ENCODE data around the gene ASXL2.

The ASXL2 gene

GRCh38 chr2:25894135-25894830, 16.0 kb upstream of the ASXL2 start:
- ATAC-seq, result peak; percentile 56; the same call in 2 of the 3 replicates

GRCh38 chr2:25891672-25892071, 13.4 kb upstream of the ASXL2 start:
- no peak for TF ChIP-seq ISL1 (CRISPR knock-in tag; IDR thresholded peaks at IDR 0.05)
- TF ChIP-seq PPARA (CRISPR knock-in tag; IDR thresholded peaks at IDR 0.05; ENCODE audit: borderline replicate concordance), result no peak
- no peak for ATAC-seq

More at GRCh38 chr2:25894135-25894830, 16.0 kb upstream of the ASXL2 start:
- TF ChIP-seq ARNTL (CRISPR knock-in tag; IDR thresholded peaks at IDR 0.05; ENCODE audit: borderline replicate concordance, low read depth), result no peak
- TF ChIP-seq OSR1 (CRISPR knock-in tag; IDR thresholded peaks at IDR 0.05), result no peak
- TF ChIP-seq ISL1 (CRISPR knock-in tag; IDR thresholded peaks at IDR 0.05), result no peak
- no peak for TF ChIP-seq ESRRG (CRISPR knock-in tag; IDR thresholded peaks at IDR 0.05)
- no peak for TF ChIP-seq PATZ1 (CRISPR knock-in tag; IDR thresholded peaks at IDR 0.05; ENCODE audit: borderline replicate concordance)
- no peak for TF ChIP-seq CSDC2 (CRISPR knock-in tag; IDR thresholded peaks at IDR 0.05)
- TF ChIP-seq ZNF70 (CRISPR knock-in tag; IDR thresholded peaks at IDR 0.05), result no peak
- TF ChIP-seq, protein P1, sequence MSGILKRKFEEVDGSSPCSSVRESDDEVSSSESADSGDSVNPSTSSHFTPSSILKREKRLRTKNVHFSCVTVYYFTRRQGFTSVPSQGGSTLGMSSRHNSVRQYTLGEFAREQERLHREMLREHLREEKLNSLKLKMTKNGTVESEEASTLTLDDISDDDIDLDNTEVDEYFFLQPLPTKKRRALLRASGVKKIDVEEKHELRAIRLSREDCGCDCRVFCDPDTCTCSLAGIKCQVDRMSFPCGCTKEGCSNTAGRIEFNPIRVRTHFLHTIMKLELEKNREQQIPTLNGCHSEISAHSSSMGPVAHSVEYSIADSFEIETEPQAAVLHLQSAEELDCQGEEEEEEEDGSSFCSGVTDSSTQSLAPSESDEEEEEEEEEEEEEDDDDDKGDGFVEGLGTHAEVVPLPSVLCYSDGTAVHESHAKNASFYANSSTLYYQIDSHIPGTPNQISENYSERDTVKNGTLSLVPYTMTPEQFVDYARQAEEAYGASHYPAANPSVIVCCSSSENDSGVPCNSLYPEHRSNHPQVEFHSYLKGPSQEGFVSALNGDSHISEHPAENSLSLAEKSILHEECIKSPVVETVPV (CRISPR knock-in tag; IDR thresholded peaks at IDR 0.05), result no peak

DNA sequence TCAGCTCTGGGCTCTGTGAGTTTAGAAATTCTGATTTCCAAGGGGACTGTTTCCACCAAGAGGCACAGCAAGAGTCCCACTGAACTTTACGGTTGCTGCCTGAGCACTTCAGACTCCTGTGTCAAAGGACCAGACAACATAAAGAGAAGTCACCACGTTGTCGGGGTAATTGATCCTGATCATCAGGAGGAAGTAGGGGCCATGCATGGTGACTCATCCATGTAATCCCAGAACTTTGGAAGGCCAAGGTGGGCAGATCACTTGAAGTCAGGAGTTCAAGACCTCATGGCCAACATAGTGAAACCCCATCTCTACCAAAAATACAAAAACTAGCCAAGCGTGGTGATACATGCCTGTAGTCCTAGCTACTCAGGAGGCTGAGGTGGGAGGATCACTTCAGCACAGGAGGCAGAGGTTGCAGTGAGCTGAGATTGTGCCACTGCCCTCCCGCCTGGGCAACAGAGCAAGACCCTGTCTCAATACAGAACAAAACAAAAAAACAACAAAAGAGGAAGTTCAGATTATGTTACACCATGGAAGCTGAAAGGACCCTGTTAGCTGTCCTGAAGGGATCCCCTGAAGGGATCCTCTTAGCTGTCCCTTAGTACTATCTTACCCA, 9.4 kb upstream of the ASXL2 start:
- TF ChIP-seq TOX (CRISPR knock-in tag; IDR thresholded peaks at IDR 0.05; ENCODE audit: borderline replicate concordance), result no peak
- no peak for TF ChIP-seq GLIS3 (CRISPR knock-in tag; IDR thresholded peaks at IDR 0.05)
- ATAC-seq, result no peak

- ATAC-seq, result peak; percentile 47; the same call in 2 of the 3 replicates
- TF ChIP-seq, protein P1 (CRISPR knock-in tag; IDR thresholded peaks at IDR 0.05), result no peak
- TF ChIP-seq ISL1 (CRISPR knock-in tag; IDR thresholded peaks at IDR 0.05), result no peak
- no peak for TF ChIP-seq ARNTL (CRISPR knock-in tag; IDR thresholded peaks at IDR 0.05; ENCODE audit: borderline replicate concordance, low read depth)
Observed at GRCh38 chr2:25885933-25886332, 7.6 kb upstream of the ASXL2 start.

- TF ChIP-seq OSR1 (CRISPR knock-in tag; IDR thresholded peaks at IDR 0.05), result no peak
- TF ChIP-seq, protein P2, sequence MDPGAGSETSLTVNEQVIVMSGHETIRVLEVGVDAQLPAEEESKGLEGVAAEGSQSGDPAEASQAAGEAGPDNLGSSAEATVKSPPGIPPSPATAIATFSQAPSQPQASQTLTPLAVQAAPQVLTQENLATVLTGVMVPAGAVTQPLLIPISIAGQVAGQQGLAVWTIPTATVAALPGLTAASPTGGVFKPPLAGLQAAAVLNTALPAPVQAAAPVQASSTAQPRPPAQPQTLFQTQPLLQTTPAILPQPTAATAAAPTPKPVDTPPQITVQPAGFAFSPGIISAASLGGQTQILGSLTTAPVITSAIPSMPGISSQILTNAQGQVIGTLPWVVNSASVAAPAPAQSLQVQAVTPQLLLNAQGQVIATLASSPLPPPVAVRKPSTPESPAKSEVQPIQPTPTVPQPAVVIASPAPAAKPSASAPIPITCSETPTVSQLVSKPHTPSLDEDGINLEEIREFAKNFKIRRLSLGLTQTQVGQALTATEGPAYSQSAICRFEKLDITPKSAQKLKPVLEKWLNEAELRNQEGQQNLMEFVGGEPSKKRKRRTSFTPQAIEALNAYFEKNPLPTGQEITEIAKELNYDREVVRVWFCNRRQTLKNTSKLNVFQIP (CRISPR knock-in tag; IDR thresholded peaks at IDR 0.05; ENCODE audit: borderline replicate concordance, low read depth), result no peak
- no peak for TF ChIP-seq ZNF8 (CRISPR knock-in tag; IDR thresholded peaks at IDR 0.05)
- TF ChIP-seq ZNF70 (CRISPR knock-in tag; IDR thresholded peaks at IDR 0.05), result no peak
- TF ChIP-seq PPARA (CRISPR knock-in tag; IDR thresholded peaks at IDR 0.05; ENCODE audit: borderline replicate concordance), result no peak
- TF ChIP-seq, protein P1 (CRISPR knock-in tag; IDR thresholded peaks at IDR 0.05), result no peak
- TF ChIP-seq ARNTL (CRISPR knock-in tag; IDR thresholded peaks at IDR 0.05; ENCODE audit: borderline replicate concordance, low read depth), result no peak
- no peak for TF ChIP-seq ZFP3 (CRISPR knock-in tag; IDR thresholded peaks at IDR 0.05)
- TF ChIP-seq RARB (CRISPR knock-in tag; IDR thresholded peaks at IDR 0.05), result no peak
- TF ChIP-seq ZC3H10 (CRISPR knock-in tag; IDR thresholded peaks at IDR 0.05), result no peak
- TF ChIP-seq SNAI2 (CRISPR knock-in tag; IDR thresholded peaks at IDR 0.05), result no peak
- TF ChIP-seq GLIS3 (CRISPR knock-in tag; IDR thresholded peaks at IDR 0.05), result no peak
- TF ChIP-seq ZNF565 (CRISPR knock-in tag; conservative IDR thresholded peaks at IDR 0.05; ENCODE audit: low read depth), result no peak
- TF ChIP-seq ESRRG (CRISPR knock-in tag; IDR thresholded peaks at IDR 0.05), result no peak
- TF ChIP-seq CREB5 (CRISPR knock-in tag; IDR thresholded peaks at IDR 0.05; ENCODE audit: low read depth), result no peak
- ATAC-seq, result no peak
Observed at GRCh38 chr2:25881764-25882163, 3.5 kb upstream of the ASXL2 start.

Data from SK-N-SH treated with all-trans-retinoic acid at 6 μM for 48 hours (cell line).